ENCODE measurements around the gene RHOBTB3.
"Not testable (repeated sequence)": the region's sequence is repeated elsewhere in the genome, so short reads cannot be mapped to it uniquely, and the experiment has no call there.

RHOBTB3 gene

GRCh38 chr5:95730730-95731570 lies at the start of gene RHOBTB3:
Gene RHOBTB3, plus strand, starts transcription at chr5:95731336. Its CDS starts 347 bp downstream, at chr5:95731683.
- DNase-seq, result peak; percentile 47

GRCh38 chr5:95682891-95683290 lies 48.2 kb upstream of the RHOBTB3 start, which contains the start of gene SPATA9:
Gene SPATA9, minus strand, starts transcription at chr5:95682991. Its CDS starts 137 bp downstream, at chr5:95682854.
- no peak for DNase-seq

DNA sequence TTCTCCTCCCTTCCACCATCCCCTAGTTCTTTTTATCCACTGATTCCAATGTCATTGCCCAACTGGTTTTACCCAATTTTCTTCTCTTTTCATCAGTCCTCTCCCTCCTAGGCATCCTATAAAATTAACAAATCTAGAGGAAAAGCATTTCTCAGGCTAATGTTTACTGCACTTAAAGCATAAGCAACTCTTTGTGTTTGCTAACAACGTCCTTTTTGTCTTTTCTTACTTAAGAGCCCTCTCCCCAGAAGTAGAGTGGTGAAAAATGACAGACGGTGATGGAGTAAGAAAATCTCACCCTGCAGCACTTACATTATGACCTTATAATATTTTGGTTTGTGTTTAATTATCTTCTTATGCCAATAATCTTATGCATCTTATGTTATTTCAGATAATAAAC lies 46.8 kb upstream of the RHOBTB3 start:
- DNase-seq, result no peak

- DNase-seq, result no peak
These were observed 44.5 kb upstream of the RHOBTB3 start for GRCh38 chr5:95686651-95687050.

DNA sequence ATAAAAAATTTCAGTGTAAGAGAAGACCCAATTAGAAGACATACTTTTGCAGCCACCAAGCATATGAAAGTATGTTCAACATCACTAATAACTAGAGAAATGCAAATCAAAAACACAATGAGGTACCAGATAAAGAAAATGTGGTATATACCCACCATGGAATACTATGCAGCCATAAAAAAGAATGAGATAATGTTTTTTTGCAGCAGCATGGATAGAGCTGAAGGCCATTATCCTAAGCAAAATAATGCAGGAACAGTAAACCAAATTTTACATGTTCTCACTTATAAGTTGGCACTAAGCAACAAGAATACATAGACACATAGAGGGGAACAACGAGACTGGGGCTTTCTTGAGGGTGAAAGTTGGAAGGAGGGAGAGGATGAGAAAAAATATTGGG lies 41.5 kb upstream of the RHOBTB3 start:
- no peak for DNase-seq

DNA sequence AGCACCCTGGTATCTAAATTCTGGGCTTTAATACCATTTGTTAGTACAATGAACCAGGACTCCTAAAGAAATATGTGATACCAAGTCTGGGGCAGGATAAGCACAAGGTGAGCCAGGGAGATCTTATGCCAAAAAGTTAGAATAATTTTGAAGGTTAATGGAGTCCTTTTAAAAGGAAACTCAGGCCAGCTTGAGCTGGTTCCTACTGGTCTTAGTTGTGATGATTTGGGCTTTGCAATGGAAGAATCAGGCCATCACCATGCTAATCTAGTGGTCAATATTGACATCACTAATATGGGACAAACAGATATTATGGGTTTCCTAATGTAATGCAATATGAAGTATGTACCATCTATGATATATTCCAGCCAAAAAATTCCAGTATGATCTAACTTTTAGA lies 40.8 kb upstream of the RHOBTB3 start:
- no peak for DNase-seq

- DNase-seq, result no peak
These were observed 33.1 kb upstream of the RHOBTB3 start for GRCh38 chr5:95697781-95698681.

DNA sequence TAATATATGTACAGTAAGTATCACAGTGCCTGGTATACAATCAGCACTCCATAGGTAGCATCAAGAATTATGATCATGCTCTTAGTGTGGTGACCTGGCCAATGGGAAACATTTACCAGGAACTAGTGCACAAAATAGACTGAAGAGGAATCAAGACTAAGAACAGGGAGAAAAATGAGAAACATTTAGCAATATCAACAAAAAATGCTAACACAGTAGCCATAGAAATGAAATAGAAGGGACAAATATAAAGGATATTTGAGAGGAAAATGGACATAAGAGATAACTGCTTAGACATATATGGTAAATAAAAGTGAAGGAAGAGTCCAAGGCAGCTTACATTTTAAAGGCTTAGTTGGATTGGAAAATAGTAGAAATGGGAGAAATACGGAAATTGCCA lies 31.8 kb upstream of the RHOBTB3 start:
- DNase-seq, result no peak

DNA sequence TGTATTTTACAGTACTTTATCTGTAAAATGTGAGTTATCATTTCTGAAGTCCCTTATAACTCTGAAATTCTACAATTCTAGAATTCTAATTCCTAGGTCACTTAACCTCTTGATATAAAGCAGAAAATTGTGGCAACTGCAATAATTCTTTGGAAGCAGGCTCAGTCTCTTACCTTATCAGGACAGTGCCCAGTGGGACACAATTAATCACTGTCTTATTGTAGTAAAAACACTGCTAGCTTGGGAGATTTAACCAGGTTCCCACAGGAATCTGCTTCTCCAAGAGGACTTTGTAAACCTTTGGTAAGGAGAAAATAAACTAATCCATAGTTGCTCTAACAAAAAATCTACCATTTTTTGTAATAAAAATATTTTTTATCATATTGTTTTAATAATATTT lies 30.1 kb upstream of the RHOBTB3 start:
- no peak for DNase-seq

GRCh38 chr5:95704150-95704549 lies 27.0 kb upstream of the RHOBTB3 start:
- no peak for DNase-seq

DNA sequence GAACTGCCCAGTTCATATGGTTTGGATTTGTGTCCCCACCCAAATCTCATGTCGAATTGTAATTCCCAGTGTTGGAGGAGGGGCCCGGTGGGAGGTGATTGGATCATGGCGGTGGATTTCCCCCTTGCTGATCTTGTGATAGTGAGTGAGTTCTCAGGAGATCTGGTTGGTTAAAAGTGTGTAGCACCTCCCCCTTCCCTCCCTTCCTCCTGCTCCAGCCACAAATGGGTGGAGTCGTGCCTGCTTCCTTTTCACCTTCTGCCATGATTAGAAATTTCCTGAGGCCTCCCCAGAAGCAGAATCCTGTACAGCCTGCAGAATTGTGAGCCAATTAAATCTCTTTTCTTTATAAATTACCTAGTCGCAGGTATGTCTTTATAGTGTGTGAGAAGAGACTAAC lies 24.9 kb upstream of the RHOBTB3 start:
- not testable (repeated sequence) for DNase-seq

DNA sequence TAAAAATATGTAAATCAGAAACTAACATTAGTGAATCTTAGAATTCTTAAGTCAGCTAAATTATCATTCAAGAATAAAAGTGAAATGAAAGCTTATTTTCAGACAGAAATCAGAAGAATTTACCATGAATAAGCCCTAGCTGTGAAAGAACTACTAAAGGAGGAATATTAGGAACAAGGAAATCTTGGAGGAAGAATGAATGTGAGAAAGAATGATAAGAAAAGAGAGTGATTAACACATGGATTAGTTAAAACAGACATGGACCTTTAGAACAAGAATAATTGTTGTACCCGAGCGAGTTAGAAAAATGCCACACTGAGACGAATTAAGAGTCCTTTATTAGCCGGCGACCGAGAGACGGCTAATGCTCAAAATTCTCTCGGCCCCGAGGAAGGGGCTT lies 24.1 kb upstream of the RHOBTB3 start:
- no peak for DNase-seq

DNA sequence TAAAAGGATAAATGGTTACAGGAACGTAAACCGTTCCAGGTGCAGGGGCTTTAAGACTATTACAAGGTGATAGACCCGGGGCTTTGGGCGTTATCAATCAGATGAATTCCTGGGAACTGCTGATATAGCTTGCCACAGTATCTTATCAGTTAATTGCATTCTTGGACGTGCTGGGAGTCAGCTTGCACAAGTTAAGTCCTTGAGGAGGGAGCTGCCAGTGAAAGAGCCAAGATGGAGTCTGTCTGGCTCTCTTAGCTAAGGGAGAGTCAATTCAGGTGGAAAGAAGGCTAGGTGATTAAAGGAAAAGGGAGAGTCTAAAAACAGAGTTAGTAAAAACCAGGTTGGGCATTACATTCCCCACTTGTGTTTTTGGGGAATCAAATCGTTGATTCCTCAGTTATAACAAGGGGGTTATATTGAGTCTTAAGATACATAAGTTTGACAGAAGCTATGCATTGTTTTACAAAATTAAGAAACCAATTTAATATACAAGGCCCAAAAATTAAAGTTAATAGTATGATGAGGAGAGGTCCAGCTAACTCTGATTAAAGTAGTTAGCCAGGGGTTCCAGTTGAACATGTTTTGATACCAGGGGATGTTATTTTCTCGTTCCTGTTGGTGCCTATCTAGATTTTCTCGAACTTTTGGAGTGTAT lies 23.5 kb upstream of the RHOBTB3 start:
- DNase-seq, result not testable (repeated sequence)

GRCh38 chr5:95708876-95709275 lies 22.3 kb upstream of the RHOBTB3 start:
- DNase-seq, result no peak

DNA sequence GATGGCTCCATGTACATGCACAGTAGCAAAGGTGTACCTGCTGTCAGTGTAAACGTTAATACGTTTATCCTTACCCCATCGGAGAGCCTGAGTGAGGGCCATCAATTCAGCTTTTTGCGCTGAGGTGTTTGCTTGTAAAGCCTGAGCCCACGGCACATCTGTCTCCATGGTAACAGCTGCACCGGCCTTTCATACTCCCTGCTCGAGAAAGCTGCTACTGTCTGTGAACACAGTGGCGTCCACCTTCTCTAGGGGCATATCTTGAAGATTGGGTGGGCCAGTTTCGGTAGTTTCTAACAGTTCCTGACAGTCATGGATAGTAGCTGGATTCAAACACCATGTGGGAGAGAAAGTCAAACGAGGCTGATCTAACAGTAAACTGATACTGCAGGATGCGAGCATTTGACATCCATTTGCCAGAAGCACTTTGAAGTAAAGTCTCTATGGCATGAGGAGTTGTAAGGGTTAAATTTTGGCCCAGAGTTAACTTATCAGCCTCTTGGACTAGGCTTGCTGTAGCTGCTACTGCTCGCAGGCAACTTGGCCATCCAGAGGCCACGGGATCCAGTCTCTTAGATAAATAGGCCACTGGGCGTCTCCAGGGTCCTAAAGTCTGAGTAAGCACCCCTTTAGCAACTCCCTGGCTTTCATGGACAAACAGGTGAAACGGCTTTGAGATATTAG lies 21.0 kb upstream of the RHOBTB3 start:
- DNase-seq, result no peak

- DNase-seq, result not testable (repeated sequence)
These were observed 20.3 kb upstream of the RHOBTB3 start for GRCh38 chr5:95710651-95711500.

DNA sequence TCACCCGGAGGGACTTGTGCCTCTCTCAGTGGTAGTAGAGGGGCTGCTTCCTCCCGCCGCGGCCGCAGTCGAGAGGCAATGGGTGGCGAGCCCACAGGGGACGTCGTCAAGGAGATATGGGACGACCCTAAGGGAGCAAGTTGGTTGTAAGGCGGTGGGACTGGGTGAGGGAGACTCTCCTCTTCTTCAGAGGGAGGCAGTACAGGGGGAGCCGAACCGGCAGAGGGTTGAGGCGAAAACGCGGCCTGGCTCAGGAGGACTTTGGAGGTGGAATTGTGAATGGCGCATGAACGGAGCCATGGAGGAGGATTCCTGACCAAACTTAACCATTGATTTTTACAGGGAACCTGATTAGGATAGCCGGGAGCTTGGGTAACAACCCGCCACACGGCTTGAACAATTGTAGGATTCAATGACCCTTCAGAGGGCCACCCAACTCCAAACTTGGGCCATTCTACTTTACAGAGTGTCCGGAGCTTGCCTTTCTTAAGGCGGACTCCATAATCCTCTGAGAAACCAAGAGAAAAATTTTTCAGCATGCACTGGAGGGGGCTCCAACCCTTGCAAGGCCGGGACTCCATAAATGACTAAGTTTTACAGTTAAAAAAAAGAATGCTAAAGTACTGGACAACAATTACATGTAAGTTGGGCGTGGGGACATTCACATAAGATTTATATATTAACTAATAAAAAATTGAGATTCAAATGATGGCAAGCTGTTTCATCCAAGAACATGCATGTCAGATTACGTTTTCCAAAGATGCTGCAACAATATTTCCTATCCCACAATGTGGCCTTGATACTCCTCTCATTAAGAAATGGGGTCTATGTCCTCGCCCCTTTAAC lies 19.4 kb upstream of the RHOBTB3 start:
- no peak for DNase-seq

- DNase-seq, result peak; percentile 65
These were observed 18.7 kb upstream of the RHOBTB3 start for GRCh38 chr5:95712347-95712958.

DNA sequence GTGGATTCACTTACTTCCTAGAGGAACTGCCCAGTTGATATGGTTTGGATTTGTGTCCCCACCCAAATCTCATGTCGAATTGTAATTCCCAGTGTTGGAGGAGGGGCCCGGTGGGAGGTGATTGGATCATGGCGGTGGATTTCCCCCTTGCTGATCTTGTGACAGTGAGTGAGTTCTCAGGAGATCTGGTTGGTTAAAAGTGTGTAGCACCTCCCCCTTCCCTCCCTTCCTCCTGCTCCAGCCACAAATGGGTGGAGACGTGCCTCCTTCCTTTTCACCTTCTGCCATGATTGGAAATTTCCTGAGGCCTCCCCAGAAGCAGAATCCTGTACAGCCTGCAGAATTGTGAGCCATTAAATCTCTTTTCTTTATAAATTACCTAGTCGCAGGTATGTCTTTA lies 17.9 kb upstream of the RHOBTB3 start:
- DNase-seq, result not testable (repeated sequence)
